H1 (cell line): ENCODE measurements around the gene SFXN2. TPM values are rescaled to one million over a fixed set of nuclear protein-coding genes. Genes with fewer than 3 reads are reported as not detected.

Experiments used
- CTCF ChIA-PET: fragments of 300-600 bp; sonication (Branson Sonifier 250); formaldehyde crosslinking; loops from one replicate; lab custom pipeline; 2021; ENCODE audit not compliant: partially characterized antibody; lab: Charles Lee
- POLR2A ChIA-PET: fragments of 300-600 bp; sonication (Branson Sonifier 250); formaldehyde crosslinking; loops from one replicate; lab custom pipeline; 2021; ENCODE audit warnings: inconsistent platforms; ENCODE audit not compliant: partially characterized antibody; lab: Charles Lee
- DNase-seq, 2 experiments: peaks; one replicate each; pipeline versions ENCODE4 v3.0.0 to v3.0.0-alpha.2; 2010 to 2022; ENCODE audit warnings: low spot score in 2 of 2, low read depth in 1 of 2, mixed read lengths in 1 of 2
- FAIRE-seq: peaks from 2 replicates; lab custom pipeline; 2011; peaks lifted over from hg19 to GRCh38; lab: Jason Lieb, UNC
- H2AFZ ChIP-seq: 2 replicates; pipeline ENCODE4 v1.8.1; 2012; ENCODE audit warnings: low read length, inconsistent platforms
- H2AK5ac ChIP-seq: 2 replicates; pipeline ENCODE4 v1.6.1; 2013; ENCODE audit warnings: low read depth, low read length
- H2BK120ac ChIP-seq: replicated peaks from 2 replicates; pipeline ENCODE3; 2013; ENCODE audit warnings: low read depth, low read length, inconsistent platforms
- H2BK12ac ChIP-seq: 2 replicates; pipeline ENCODE4 v1.6.1; 2013; ENCODE audit warnings: low read depth, low read length
- H2BK15ac ChIP-seq: 2 replicates; pipeline ENCODE4 v1.6.1; 2013; ENCODE audit warnings: low read length
- H2BK20ac ChIP-seq: 2 replicates; pipeline ENCODE4 v1.6.1; 2013; ENCODE audit warnings: low read length
- H2BK5ac ChIP-seq: 2 replicates; pipeline ENCODE4 v1.6.1; 2013; ENCODE audit warnings: low read depth, low read length
- H3K14ac ChIP-seq: 2 replicates; pipeline ENCODE4 v1.6.1; 2013; ENCODE audit warnings: inconsistent platforms; ENCODE audit not compliant: insufficient read length
- H3K18ac ChIP-seq: 2 replicates; pipeline ENCODE4 v1.6.1; 2013; ENCODE audit warnings: low read length; ENCODE audit errors: extremely low read depth
- H3K23ac ChIP-seq: 2 replicates; pipeline ENCODE4 v1.6.1; 2013; ENCODE audit warnings: inconsistent platforms; ENCODE audit not compliant: insufficient read length
- H3K23me2 ChIP-seq: 2 replicates; pipeline ENCODE4 v1.6.1; 2013; ENCODE audit warnings: low read depth, low read length
- H3K27ac ChIP-seq: 2 replicates; pipeline ENCODE4 v1.6.1; 2011; ENCODE audit warnings: low read depth, low read length, inconsistent platforms
- H3K27me3 ChIP-seq, 4 experiments: replicated peaks in 1 of 4; 1 replicate in 1 of 4; 2 replicates in 3 of 4; pipeline versions ENCODE4 v1.6.1 to v1.8.1; 2011 to 2013; ENCODE audit warnings: low read length in 3 of 4, mild to moderate bottlenecking in 3 of 4, inconsistent platforms in 2 of 4, mixed read lengths in 2 of 4, moderate library complexity in 1 of 4; ENCODE audit not compliant: control insufficient read depth in 3 of 4, insufficient read depth in 3 of 4; ENCODE audit errors: extremely low read depth in 1 of 4
- H3K36me3 ChIP-seq, 4 experiments: 2 replicates each; pipeline versions ENCODE4 v1.6.1 to v1.8.1; 2011 to 2013; ENCODE audit warnings: mild to moderate bottlenecking in 4 of 4, low read length in 3 of 4, moderate library complexity in 2 of 4, control low read depth in 1 of 4, inconsistent platforms in 1 of 4; ENCODE audit not compliant: insufficient read depth in 4 of 4, control insufficient read depth in 2 of 4
- H3K4ac ChIP-seq: replicated peaks from 2 replicates; pipeline ENCODE3; 2013; ENCODE audit warnings: low read length, low read depth, mixed read lengths, inconsistent platforms; ENCODE audit not compliant: insufficient read length
- H3K4me1 ChIP-seq, 4 experiments: replicated peaks in 1 of 4; 1 replicate in 1 of 4; 2 replicates in 3 of 4; pipeline versions ENCODE4 v1.6.1 to v1.8.1; 2011 to 2013; ENCODE audit warnings: low read length in 3 of 4, inconsistent platforms in 2 of 4, mixed read lengths in 1 of 4; ENCODE audit not compliant: insufficient read depth in 4 of 4, control insufficient read depth in 3 of 4
- H3K4me2 ChIP-seq, 2 experiments: 2 replicates each; pipeline versions ENCODE4 v1.6.1 to v1.8.1; 2011 to 2013; ENCODE audit warnings: low read depth in 2 of 2, low read length in 2 of 2, control low read depth in 1 of 2, inconsistent platforms in 1 of 2, mild to moderate bottlenecking in 1 of 2; ENCODE audit not compliant: insufficient read depth in 1 of 2
- H3K4me3 ChIP-seq, 4 experiments: fragments of 200-600, 300-600 bp in 1 of 4; sonication (generic), shearing (Covaris generic), sonication (Bioruptor Twin) in 1 of 4; 2 replicates each; pipeline versions ENCODE4 v1.5.1 to v1.8.1; 2011 to 2016; ENCODE audit warnings: low read length in 4 of 4, low read depth in 3 of 4, control low read depth in 2 of 4, inconsistent platforms in 2 of 4, mild to moderate bottlenecking in 2 of 4, mixed read lengths in 1 of 4, moderate library complexity in 1 of 4; ENCODE audit not compliant: insufficient read depth in 2 of 4; ENCODE audit errors: extremely low read depth in 1 of 4
- H3K56ac ChIP-seq: replicated peaks from 2 replicates; pipeline ENCODE3; 2013; ENCODE audit warnings: low read depth, mild to moderate bottlenecking, mixed read lengths, low read length, inconsistent platforms; ENCODE audit not compliant: insufficient read length
- H3K79me1 ChIP-seq: 2 replicates; pipeline ENCODE4 v1.6.1; 2013; ENCODE audit warnings: low read depth, low read length, control low read depth
- H3K79me2 ChIP-seq, 2 experiments: 2 replicates each; pipeline versions ENCODE4 v1.6.1 to v1.8.1; 2012 to 2013; ENCODE audit warnings: low read length in 2 of 2, mild to moderate bottlenecking in 2 of 2, inconsistent platforms in 1 of 2; ENCODE audit not compliant: insufficient read depth in 2 of 2, control insufficient read depth in 1 of 2
- H3K9ac ChIP-seq, 4 experiments: replicated peaks in 1 of 4; 1 replicate in 1 of 4; 2 replicates in 3 of 4; pipeline versions ENCODE4 v1.6.1 to v1.8.1; 2011 to 2013; ENCODE audit warnings: low read depth in 3 of 4, low read length in 3 of 4, control low read depth in 2 of 4, mild to moderate bottlenecking in 2 of 4, moderate library complexity in 2 of 4, inconsistent platforms in 1 of 4; ENCODE audit errors: extremely low read depth in 1 of 4
- H3K9me3 ChIP-seq, 2 experiments: 2 replicates each; pipeline versions ENCODE4 v1.6.1 to v1.8.1; 2012 to 2013; ENCODE audit warnings: mild to moderate bottlenecking in 2 of 2, moderate library complexity in 2 of 2, control low read depth in 1 of 2, inconsistent platforms in 1 of 2, low read depth in 1 of 2, low read length in 1 of 2, mixed read lengths in 1 of 2; ENCODE audit not compliant: insufficient read depth in 2 of 2
- H4K20me1 ChIP-seq, 2 experiments: replicated peaks in 1 of 2; 2 replicates each; pipeline versions ENCODE3 to v1.8.1; 2011 to 2013; ENCODE audit warnings: inconsistent platforms in 2 of 2, low read length in 2 of 2, mild to moderate bottlenecking in 1 of 2; ENCODE audit not compliant: insufficient read depth in 2 of 2, control insufficient read depth in 1 of 2
- H4K5ac ChIP-seq: 2 replicates; pipeline ENCODE4 v1.6.1; 2013; ENCODE audit warnings: low read length, low read depth, mixed read lengths, inconsistent platforms; ENCODE audit not compliant: insufficient read length
- H4K8ac ChIP-seq: 2 replicates; pipeline ENCODE4 v1.8.0; 2013; ENCODE audit warnings: mild to moderate bottlenecking, moderate library complexity, low read length, inconsistent platforms; ENCODE audit not compliant: insufficient read depth; ENCODE audit errors: extremely low read depth
- H4K91ac ChIP-seq: replicated peaks from 2 replicates; pipeline ENCODE3; 2013; ENCODE audit warnings: low read length, mixed read lengths, inconsistent platforms; ENCODE audit not compliant: insufficient read length
- MAFK ChIP-seq: IDR thresholded peaks from 2 replicates; pipeline ENCODE4 v1.6.1; 2012; ENCODE audit warnings: low read depth, mild to moderate bottlenecking, improper control_type of control experiment, low read length
- NANOG ChIP-seq: IDR thresholded peaks from 2 replicates; pipeline ENCODE4 v1.6.1; 2011; ENCODE audit warnings: low read length, low read depth, mild to moderate bottlenecking, inconsistent platforms; ENCODE audit not compliant: insufficient read depth, poor library complexity, severe bottlenecking
- POU5F1 ChIP-seq: IDR thresholded peaks from 2 replicates; pipeline ENCODE4 v1.6.1; 2011; ENCODE audit warnings: low read depth, mild to moderate bottlenecking, low read length, moderate library complexity
- TEAD4 ChIP-seq: IDR thresholded peaks from 2 replicates; pipeline ENCODE4 v1.6.1; 2012; ENCODE audit warnings: low read depth, low read length, inconsistent platforms, mixed read lengths
- WGBS, 2 experiments: shearing (Covaris generic) in 1 of 2; methylation state at CpG; one replicate each; pipeline versions ENCODE4 v1.1.6 to v1.1.7; 2013 to 2015; ENCODE audit warnings: low lambda C conversion rate in 2 of 2, mixed read lengths in 2 of 2, inconsistent platforms in 1 of 2, low coverage in 1 of 2, missing lambda C conversion rate in 1 of 2; ENCODE audit not compliant: insufficient replicate concordance in 2 of 2, insufficient coverage in 1 of 2, insufficient read length in 1 of 2; ENCODE audit errors: extremely low coverage in 1 of 2, missing lambda C conversion rate in 1 of 2; 5-methylcytosine and 5-hydroxymethylcytosine counted together
- polyA plus RNA-seq, 7 experiments: library from polyadenylated mRNA; depleted of rRNA in 3 of 7; stranded (reverse) in 5 of 7; unstranded in 2 of 7; fragments of >200 nt in 5 of 7; fragments of 200-250 nt in 2 of 7; gene quantifications; 1 replicate in 5 of 7; 2 replicates in 1 of 7; 4 replicates in 1 of 7; pipeline versions ENCODE4 v1.2.1 to v1.2.3, GENCODE V29; 2011 to 2013; ENCODE audit warnings: missing spikeins in 2 of 7, mixed read lengths in 2 of 7
- total RNA-seq: library from RNA; stranded (reverse); fragmentation: NEBNext Ultra II Directional; extraction: Animal tissue kit (Norgen Biotek cat#: 25700); gene quantifications from 2 replicates; pipeline ENCODE4 v1.2.1, GENCODE V29; 2021

Gene SFXN2
- total and polyA plus RNA-seq, 2 of the 8 experiments (the other 6 are each of a cell fraction or from before 2014, with no cell fraction given), result 20.5 to 23.5 TPM

GRCh38 chr10:102696736-102697135 is 17.7 kb upstream of the SFXN2 start:
- H2BK5ac ChIP-seq, result no peak overlapping the region
- no peak overlapping the region for H3K4ac ChIP-seq
- DNase-seq, result no peak
- CTCF ChIA-PET, result interaction anchor here (1.0 to 1.9 kb wide), 2 partner anchors 15 to 81 kb away, joined by 4 read pairs; no protein-coding TSS in a partner anchor
- H4K91ac ChIP-seq, result no peak overlapping the region
- no peaks in the 10 kb centered on the region for H3K4me1 ChIP-seq
- no peaks in the 10 kb centered on the region for H3K9me3 ChIP-seq
- H4K5ac ChIP-seq, result no peak overlapping the region
- no peak overlapping the region for H2BK120ac ChIP-seq
- H3K18ac ChIP-seq, result no peak overlapping the region
- H3K36me3 ChIP-seq, result peaks cover 0 to 16% (median 11%) of the 10 kb centered on the region in 4 experiments; a peak in 5 of 8 replicates
- POLR2A ChIA-PET, result no interaction called here
- H2AFZ ChIP-seq, result no peak overlapping the region
- H3K23me2 ChIP-seq, result no peaks in the 10 kb centered on the region
- no peaks in the 10 kb centered on the region for H4K20me1 ChIP-seq
- no peak for TF ChIP-seq POU5F1
- no peak for TF ChIP-seq NANOG
- TF ChIP-seq TEAD4, result no peak
- no peak for TF ChIP-seq MAFK
- no peak overlapping the region for H3K14ac ChIP-seq
- H4K8ac ChIP-seq, result no peak overlapping the region
- no peak overlapping the region for H3K56ac ChIP-seq
- no peak overlapping the region for H2BK15ac ChIP-seq
- H3K9ac ChIP-seq, result no peak overlapping the region
- H3K79me2 ChIP-seq, result no peaks in the 10 kb centered on the region
- FAIRE-seq, result no peak
- H3K27me3 ChIP-seq, result no peaks in the 10 kb centered on the region
- H3K23ac ChIP-seq, result no peak overlapping the region
- no peak overlapping the region for H3K4me3 ChIP-seq
- no peak overlapping the region for H3K27ac ChIP-seq
- WGBS, 2 experiments, result 94% methylated on average over 3 of the region's 3 CpGs; no CpG with 5 or more reads in 1 of the 2 experiments
- no peak overlapping the region for H3K4me2 ChIP-seq
- no peak overlapping the region for H2AK5ac ChIP-seq
- no peak overlapping the region for H2BK12ac ChIP-seq
- no peak overlapping the region for H2BK20ac ChIP-seq
- peaks cover 2% of the 10 kb centered on the region; the same call in 1 of the 2 replicates for H3K79me1 ChIP-seq
